Neural progenitor cell (in vitro differentiated cells): ENCODE results near the gene EXD3.

Source experiments
- EZH2 ChIP-seq: fragments of 200-600 bp; sonication (generic); IDR thresholded peaks from 2 replicates; pipeline ENCODE4 v1.6.1; 2017; ENCODE audit warnings: antibody characterized with exemption, mild to moderate bottlenecking, moderate library complexity
- TF ChIP-seq, protein P1 (sequence below): fragments of 200-600 bp; sonication (generic); IDR thresholded peaks from 2 replicates; pipeline ENCODE4 v1.5.1; 2017; ENCODE audit warnings: antibody characterized with exemption, mild to moderate bottlenecking

DNA sequence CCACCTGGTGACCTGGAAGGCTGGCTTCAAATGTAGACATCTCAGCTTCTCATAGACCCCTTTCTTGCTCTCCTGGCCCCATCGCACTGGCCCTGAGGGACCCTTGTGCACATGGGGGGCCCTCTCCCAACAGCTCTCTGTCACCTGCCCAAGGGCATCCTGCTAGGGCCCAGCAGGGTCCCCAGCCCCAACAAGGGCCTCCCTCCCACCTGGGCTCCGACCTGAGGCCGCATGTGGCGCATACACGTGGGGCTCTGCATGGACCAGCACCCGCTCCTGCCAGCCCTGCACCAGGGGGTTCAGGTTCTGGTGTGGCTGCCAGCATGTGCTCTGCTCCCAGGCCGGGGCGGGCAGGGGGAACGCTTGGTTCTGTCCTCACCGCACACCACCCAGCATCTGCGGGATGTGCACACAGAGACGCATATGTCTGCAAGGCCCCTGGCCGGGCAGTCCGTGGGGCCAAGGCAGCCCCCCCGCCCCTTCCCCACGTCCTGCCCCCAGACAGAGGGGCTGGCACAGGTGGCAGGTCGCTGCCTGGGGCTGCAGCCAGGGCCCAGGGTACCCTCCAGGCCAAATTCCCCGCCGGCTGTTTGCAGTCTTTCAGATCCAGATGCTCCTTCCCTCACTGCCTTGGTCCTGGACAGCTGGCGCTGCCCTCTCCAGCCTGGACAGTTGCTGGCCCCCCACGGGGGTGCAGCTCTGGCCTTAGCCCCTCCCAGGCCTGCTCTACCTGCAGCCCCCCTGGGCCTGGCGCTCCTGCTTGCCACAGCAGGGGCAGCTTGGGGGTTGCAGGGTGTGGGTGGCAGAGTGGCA is 103.0 kb downstream of the EXD3 start:
- TF ChIP-seq, protein P1, sequence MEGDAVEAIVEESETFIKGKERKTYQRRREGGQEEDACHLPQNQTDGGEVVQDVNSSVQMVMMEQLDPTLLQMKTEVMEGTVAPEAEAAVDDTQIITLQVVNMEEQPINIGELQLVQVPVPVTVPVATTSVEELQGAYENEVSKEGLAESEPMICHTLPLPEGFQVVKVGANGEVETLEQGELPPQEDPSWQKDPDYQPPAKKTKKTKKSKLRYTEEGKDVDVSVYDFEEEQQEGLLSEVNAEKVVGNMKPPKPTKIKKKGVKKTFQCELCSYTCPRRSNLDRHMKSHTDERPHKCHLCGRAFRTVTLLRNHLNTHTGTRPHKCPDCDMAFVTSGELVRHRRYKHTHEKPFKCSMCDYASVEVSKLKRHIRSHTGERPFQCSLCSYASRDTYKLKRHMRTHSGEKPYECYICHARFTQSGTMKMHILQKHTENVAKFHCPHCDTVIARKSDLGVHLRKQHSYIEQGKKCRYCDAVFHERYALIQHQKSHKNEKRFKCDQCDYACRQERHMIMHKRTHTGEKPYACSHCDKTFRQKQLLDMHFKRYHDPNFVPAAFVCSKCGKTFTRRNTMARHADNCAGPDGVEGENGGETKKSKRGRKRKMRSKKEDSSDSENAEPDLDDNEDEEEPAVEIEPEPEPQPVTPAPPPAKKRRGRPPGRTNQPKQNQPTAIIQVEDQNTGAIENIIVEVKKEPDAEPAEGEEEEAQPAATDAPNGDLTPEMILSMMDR = no peak
- TF ChIP-seq EZH2 = no peak
